Mesenchymal stem cell (in vitro differentiated cells and primary cell): Measurements from ENCODE around the gene POLE4.

Source experiments
- DNase-seq: peaks from one replicate; pipeline ENCODE4 v3.0.0-alpha.2; 2013
- H2AFZ ChIP-seq: one replicate; pipeline ENCODE4 v1.6.1; 2013; ENCODE audit warnings: low read depth, mild to moderate bottlenecking, control low read depth, inconsistent platforms, low read length, moderate library complexity
- H2AK5ac ChIP-seq: 2 replicates; pipeline ENCODE4 v1.6.1; 2013; ENCODE audit warnings: low read length, moderate library complexity, mild to moderate bottlenecking, inconsistent platforms; ENCODE audit not compliant: severe bottlenecking
- H2BK120ac ChIP-seq: one replicate; pipeline ENCODE4 v1.6.1; 2013; ENCODE audit warnings: low read depth, mild to moderate bottlenecking, inconsistent platforms, low read length, moderate library complexity
- H2BK12ac ChIP-seq, 2 experiments: one replicate each; pipeline ENCODE4 v1.6.1; 2013; ENCODE audit warnings: inconsistent platforms in 2 of 2, low read length in 2 of 2, mild to moderate bottlenecking in 2 of 2, moderate library complexity in 2 of 2, control low read depth in 1 of 2
- H2BK15ac ChIP-seq: one replicate; pipeline ENCODE4 v1.6.1; 2013; ENCODE audit warnings: mild to moderate bottlenecking, low read depth, inconsistent platforms; ENCODE audit not compliant: poor library complexity, severe bottlenecking
- H2BK5ac ChIP-seq: 2 replicates; pipeline ENCODE4 v1.6.1; 2013; ENCODE audit warnings: low read depth, mild to moderate bottlenecking, low read length, control low read depth, inconsistent platforms; ENCODE audit not compliant: poor library complexity, severe bottlenecking
- H3K14ac ChIP-seq, 2 experiments: one replicate each; pipeline ENCODE4 v1.6.1; 2013; ENCODE audit warnings: inconsistent platforms in 2 of 2, low read length in 2 of 2, control low read depth in 1 of 2, mild to moderate bottlenecking in 1 of 2, moderate library complexity in 1 of 2
- H3K18ac ChIP-seq, 2 experiments: one replicate each; pipeline ENCODE4 v1.6.1; 2013; ENCODE audit warnings: inconsistent platforms in 2 of 2, low read length in 2 of 2, control low read depth in 1 of 2, low read depth in 1 of 2, mild to moderate bottlenecking in 1 of 2
- H3K23ac ChIP-seq, 2 experiments: one replicate each; pipeline ENCODE4 v1.6.1; 2013; ENCODE audit warnings: inconsistent platforms in 2 of 2, low read length in 2 of 2, mild to moderate bottlenecking in 2 of 2, moderate library complexity in 2 of 2, control low read depth in 1 of 2
- H3K27ac ChIP-seq: 2 replicates; pipeline ENCODE4 v1.5.1; 2013; ENCODE audit warnings: mild to moderate bottlenecking, moderate library complexity, low read length, control low read depth, inconsistent platforms; ENCODE audit not compliant: poor library complexity, severe bottlenecking
- H3K27me3 ChIP-seq, 2 experiments: 2 replicates each; pipeline versions ENCODE4 v1.6.1 to v1.7.0; 2013; ENCODE audit warnings: low read length in 2 of 2, mild to moderate bottlenecking in 2 of 2, moderate library complexity in 2 of 2, control low read depth in 1 of 2, inconsistent platforms in 1 of 2; ENCODE audit not compliant: control insufficient read depth in 1 of 2, insufficient read depth in 1 of 2
- H3K36me3 ChIP-seq, 2 experiments: 2 replicates each; pipeline versions ENCODE4 v1.6.1 to v1.7.0; 2013; ENCODE audit warnings: low read length in 2 of 2, control low read depth in 1 of 2, inconsistent platforms in 1 of 2, low read depth in 1 of 2, mild to moderate bottlenecking in 1 of 2; ENCODE audit not compliant: insufficient read depth in 2 of 2, control insufficient read depth in 1 of 2
- H3K4ac ChIP-seq, 2 experiments: one replicate each; pipeline ENCODE4 v1.6.1; 2013; ENCODE audit warnings: inconsistent platforms in 2 of 2, low read length in 2 of 2, mild to moderate bottlenecking in 2 of 2, moderate library complexity in 2 of 2, control low read depth in 1 of 2, low read depth in 1 of 2
- H3K4me1 ChIP-seq: 2 replicates; pipeline ENCODE4 v1.6.1; 2013; ENCODE audit warnings: low read depth, low read length, control low read depth; ENCODE audit not compliant: control insufficient read depth, insufficient read depth
- H3K4me2 ChIP-seq: 2 replicates; pipeline ENCODE4 v1.6.1; 2013; ENCODE audit warnings: low read length, mild to moderate bottlenecking, inconsistent platforms; ENCODE audit not compliant: poor library complexity, severe bottlenecking
- H3K4me3 ChIP-seq, 2 experiments: 2 replicates each; pipeline versions ENCODE4 v1.5.1 to v1.7.0; 2013; ENCODE audit warnings: low read length in 2 of 2, mild to moderate bottlenecking in 2 of 2, control low read depth in 1 of 2, low read depth in 1 of 2; ENCODE audit not compliant: insufficient read depth in 1 of 2
- H3K79me1 ChIP-seq: replicated peaks from 2 replicates; pipeline ENCODE4 v1.6.1; 2013; ENCODE audit warnings: mild to moderate bottlenecking, control low read depth, low read length, inconsistent platforms; ENCODE audit not compliant: poor library complexity, severe bottlenecking
- H3K9ac ChIP-seq: 2 replicates; pipeline ENCODE4 v1.7.0; 2013; ENCODE audit warnings: mild to moderate bottlenecking, low read length, moderate library complexity
- H3K9me3 ChIP-seq: 2 replicates; pipeline ENCODE4 v1.7.0; 2013; ENCODE audit warnings: mild to moderate bottlenecking, low read length; ENCODE audit not compliant: control insufficient read depth
- H4K8ac ChIP-seq: one replicate; pipeline ENCODE4 v1.6.1; 2013; ENCODE audit warnings: inconsistent platforms, mild to moderate bottlenecking, low read length, moderate library complexity
- H4K91ac ChIP-seq: one replicate; pipeline ENCODE4 v1.6.1; 2013; ENCODE audit warnings: mild to moderate bottlenecking, low read length, inconsistent platforms
- WGBS: methylation state at CpG from one replicate; pipeline ENCODE4 v1.1.7; 2013; ENCODE audit warnings: mixed read lengths; 5-methylcytosine and 5-hydroxymethylcytosine counted together

POLE4 gene

GRCh38 chr2:75002007-75002406 lies 43.6 kb downstream of the POLE4 start:
- H3K4me2 ChIP-seq: no peak overlapping the region
- peaks cover 1% of the 10 kb centered on the region for H3K4me1 ChIP-seq
- H2AK5ac ChIP-seq: no peak overlapping the region
- peak overlapping the region; percentile 80 for H4K8ac ChIP-seq
- H3K9me3 ChIP-seq: peaks cover 6% of the 10 kb centered on the region
- no peak overlapping the region for H3K4ac ChIP-seq
- WGBS: 76% methylated on average over 3 of the region's 3 CpGs
- DNase-seq: no peak
- no peak overlapping the region for H3K23ac ChIP-seq
- H3K79me1 ChIP-seq: no peaks in the 10 kb centered on the region
- no peak overlapping the region for H2BK15ac ChIP-seq
- H2AFZ ChIP-seq: no peak overlapping the region
- no peaks in the 10 kb centered on the region for H3K27me3 ChIP-seq
- no peak overlapping the region for H3K9ac ChIP-seq
- no peak overlapping the region for H3K27ac ChIP-seq
- no peak overlapping the region for H2BK12ac ChIP-seq
- H3K14ac ChIP-seq: peak overlapping the region in 1 of 2 experiments; percentile 7
- H3K18ac ChIP-seq: no peak overlapping the region
- no peak overlapping the region for H2BK5ac ChIP-seq
- H4K91ac ChIP-seq: no peak overlapping the region
- H3K4me3 ChIP-seq: no peak overlapping the region
- H3K36me3 ChIP-seq: peaks cover 0 to 3% of the 10 kb centered on the region in 2 experiments
- no peak overlapping the region for H2BK120ac ChIP-seq

DNA sequence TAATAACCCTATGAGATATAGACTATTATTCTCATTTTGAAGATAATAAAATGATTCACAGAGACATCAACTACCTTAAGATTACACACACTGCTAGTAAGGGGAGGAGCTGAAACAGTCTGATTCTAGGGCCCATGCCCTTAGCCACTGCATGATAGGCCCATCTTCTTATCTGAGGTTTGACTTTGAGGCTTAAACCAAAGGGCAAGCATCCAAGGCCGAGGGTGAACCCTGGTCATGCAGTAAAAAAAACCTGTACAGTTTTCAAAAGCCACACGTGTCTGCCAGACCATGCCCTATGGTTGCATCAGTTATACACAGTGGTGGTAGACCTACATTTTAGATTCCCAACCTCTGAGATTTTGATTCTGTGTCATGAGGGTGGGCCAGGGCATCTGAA lies 44.8 kb downstream of the POLE4 start:
- H2BK15ac ChIP-seq: no peak overlapping the region
- no peak overlapping the region for H3K18ac ChIP-seq

GRCh38 chr2:75003773-75004172 lies 45.3 kb downstream of the POLE4 start:
- no peak overlapping the region for H3K23ac ChIP-seq

More for the DNA sequence above, 44.8 kb downstream of the POLE4 start:
- Histone ChIP-seq H3K23ac (no peak overlapping the region), H3K27ac (no peak overlapping the region), H3K9ac (no peak overlapping the region), H3K14ac (no peak overlapping the region), H3K4ac (no peak overlapping the region), H2BK120ac (no peak overlapping the region), H3K4me3 (no peak overlapping the region), H2BK5ac (no peak overlapping the region), H2AK5ac (no peak overlapping the region), H3K27me3 (no peaks in the 10 kb centered on the region), H3K36me3 (peaks cover 0 to 3% of the 10 kb centered on the region in 2 experiments), H3K79me1 (no peaks in the 10 kb centered on the region), H4K8ac (no peak overlapping the region), H4K91ac (no peak overlapping the region), H2BK12ac (no peak overlapping the region), H2AFZ (no peak overlapping the region), H3K9me3 (peaks cover 6% of the 10 kb centered on the region), H3K4me2 (no peak overlapping the region), H3K4me1 (peaks cover 1% of the 10 kb centered on the region)
- WGBS: 83% methylated on average over 2 of the region's 2 CpGs
- no peak for DNase-seq

GRCh38 chr2:75006041-75006440 lies 47.6 kb downstream of the POLE4 start:
- no peak overlapping the region for H3K4me2 ChIP-seq
- no peaks in the 10 kb centered on the region for H3K27me3 ChIP-seq
- no peaks in the 10 kb centered on the region for H3K36me3 ChIP-seq
- H3K14ac ChIP-seq: no peak overlapping the region
- H2BK120ac ChIP-seq: no peak overlapping the region
- peaks cover 6% of the 10 kb centered on the region for H3K9me3 ChIP-seq
- no peak overlapping the region for H3K18ac ChIP-seq
- no peak overlapping the region for H3K23ac ChIP-seq
- DNase-seq: no peak
- H3K79me1 ChIP-seq: no peaks in the 10 kb centered on the region
- H3K4ac ChIP-seq: no peak overlapping the region
- H2BK5ac ChIP-seq: no peak overlapping the region
- no peak overlapping the region for H4K91ac ChIP-seq
- H3K9ac ChIP-seq: no peak overlapping the region
- H3K4me1 ChIP-seq: peaks cover 1% of the 10 kb centered on the region
- no peak overlapping the region for H3K27ac ChIP-seq
- H2BK15ac ChIP-seq: no peak overlapping the region
- no peak overlapping the region for H4K8ac ChIP-seq
- H3K4me3 ChIP-seq: no peak overlapping the region
- H2AFZ ChIP-seq: no peak overlapping the region
- H2AK5ac ChIP-seq: no peak overlapping the region
- H2BK12ac ChIP-seq: no peak overlapping the region

More at GRCh38 chr2:75003773-75004172, 45.3 kb downstream of the POLE4 start:
- Histone ChIP-seq H2BK5ac (no peak overlapping the region), H3K79me1 (no peaks in the 10 kb centered on the region), H3K4ac (no peak overlapping the region), H2AK5ac (no peak overlapping the region), H3K4me1 (peaks cover 1% of the 10 kb centered on the region), H3K36me3 (peaks cover 0 to under 1% of the 10 kb centered on the region in 2 experiments), H3K4me2 (no peak overlapping the region), H3K9me3 (peaks cover 6% of the 10 kb centered on the region), H3K4me3 (no peak overlapping the region), H2BK12ac (no peak overlapping the region), H3K27ac (no peak overlapping the region), H2AFZ (no peak overlapping the region), H2BK15ac (no peak overlapping the region), H3K27me3 (no peaks in the 10 kb centered on the region), H3K18ac (no peak overlapping the region), H4K91ac (no peak overlapping the region), H3K9ac (no peak overlapping the region), H2BK120ac (no peak overlapping the region), H3K14ac (no peak overlapping the region), H4K8ac (no peak overlapping the region)
- DNase-seq: no peak
- WGBS: no CpG with 5 or more reads among the region's 2 CpGs
